A673 (cell line): ENCODE measurements around the gene PCDHGB4.

Source experiments
- CTCF ChIP-seq: fragments of 300-800, 200-600 bp; sonication (generic); conservative IDR thresholded peaks from 2 replicates; pipeline ENCODE4 v1.5.1; 2017; ENCODE audit warnings: low read depth, mild to moderate bottlenecking, antibody characterized with exemption, low read length, moderate library complexity, mixed read lengths
- EZH2 ChIP-seq: fragments of 200-600 bp; sonication (generic); IDR thresholded peaks from 2 replicates; pipeline ENCODE4 v1.6.1; 2017; ENCODE audit warnings: borderline replicate concordance, low read depth, mild to moderate bottlenecking, mixed read lengths, antibody characterized with exemption, low read length; ENCODE audit not compliant: poor library complexity, severe bottlenecking

GRCh38 chr5:141392429-141393198 lies 5.1 kb downstream of the PCDHGB4 start, which contains the start of gene PCDHGA8:
- TF ChIP-seq CTCF (peak; percentile 44), EZH2 (no peak)
